ENCODE data around the gene EPHB1. TPM values are rescaled to one million over a fixed set of nuclear protein-coding genes. Genes with fewer than 3 reads are reported as not detected.

EPHB1 gene
- polyA plus RNA-seq, 3 donors: 0.06 to 0.55 TPM; not detected in 1

DNA sequence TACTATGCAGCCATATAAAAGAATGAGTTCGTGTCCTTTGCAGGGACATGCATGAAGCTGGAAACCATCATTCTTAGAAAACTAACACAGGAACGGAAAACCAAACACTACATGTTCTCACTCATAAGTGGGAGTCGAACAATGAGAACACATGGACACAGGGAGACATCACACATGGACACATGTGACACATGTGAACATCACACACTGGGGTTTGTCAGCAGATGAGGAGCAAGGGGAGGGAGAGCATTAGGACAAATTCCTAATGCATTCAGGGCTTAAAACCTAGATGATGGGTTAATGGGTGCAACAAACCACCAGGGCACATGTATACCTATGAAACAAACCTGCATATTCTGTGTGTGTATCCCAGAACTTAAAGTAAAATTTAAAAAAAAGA lies 408.0 kb downstream of the EPHB1 start:
- no peaks in the 10 kb centered on the region for H3K4me1 Mint-ChIP-seq
- H3K4me2 ChIP-seq (replicated peaks; ENCODE audit: extremely low read depth, low read length, poor library complexity, severe bottlenecking): no peak overlapping the region
- 85% methylated on average over 2 of the region's 3 CpGs for WGBS (ENCODE audit: insufficient coverage)
- no peaks in the 10 kb centered on the region for H3K4me1 ChIP-seq (ENCODE audit: control insufficient read depth in 1 of 2, insufficient read depth in 2 of 2, low read length in 2 of 2)
- H2AFZ ChIP-seq (ENCODE audit: insufficient read depth, low read depth, low read length, poor library complexity, severe bottlenecking): no peak overlapping the region
- H3K36me3 ChIP-seq (replicated peaks in 1 of 2; ENCODE audit: control insufficient read depth in 1 of 2, insufficient read depth in 2 of 2, low read length in 2 of 2): no peaks in the 10 kb centered on the region
- H3K27ac Mint-ChIP-seq: no peak overlapping the region
- intact Hi-C loops (cut with micrococcal nuclease): no loop called here
- DNase-seq: no peak
- H3K36me3 Mint-ChIP-seq: no peaks in the 10 kb centered on the region
- no peak overlapping the region for H3K4me3 Mint-ChIP-seq
- peaks cover 0 to 5% (median 3%) of the 10 kb centered on the region in 7 donors for H3K9me3 Mint-ChIP-seq
- H3K27ac ChIP-seq (ENCODE audit: low read depth in 1 of 2, low read length in 2 of 2): no peak overlapping the region
- H3K9me3 ChIP-seq (replicated peaks in 1 of 2; ENCODE audit: control insufficient read depth in 1 of 2, insufficient read depth in 1 of 2, low read length in 2 of 2): no peaks in the 10 kb centered on the region
- no peak overlapping the region for H3K9ac ChIP-seq (ENCODE audit: insufficient read depth, low read length, poor library complexity, severe bottlenecking)
- TF ChIP-seq, protein P1, sequence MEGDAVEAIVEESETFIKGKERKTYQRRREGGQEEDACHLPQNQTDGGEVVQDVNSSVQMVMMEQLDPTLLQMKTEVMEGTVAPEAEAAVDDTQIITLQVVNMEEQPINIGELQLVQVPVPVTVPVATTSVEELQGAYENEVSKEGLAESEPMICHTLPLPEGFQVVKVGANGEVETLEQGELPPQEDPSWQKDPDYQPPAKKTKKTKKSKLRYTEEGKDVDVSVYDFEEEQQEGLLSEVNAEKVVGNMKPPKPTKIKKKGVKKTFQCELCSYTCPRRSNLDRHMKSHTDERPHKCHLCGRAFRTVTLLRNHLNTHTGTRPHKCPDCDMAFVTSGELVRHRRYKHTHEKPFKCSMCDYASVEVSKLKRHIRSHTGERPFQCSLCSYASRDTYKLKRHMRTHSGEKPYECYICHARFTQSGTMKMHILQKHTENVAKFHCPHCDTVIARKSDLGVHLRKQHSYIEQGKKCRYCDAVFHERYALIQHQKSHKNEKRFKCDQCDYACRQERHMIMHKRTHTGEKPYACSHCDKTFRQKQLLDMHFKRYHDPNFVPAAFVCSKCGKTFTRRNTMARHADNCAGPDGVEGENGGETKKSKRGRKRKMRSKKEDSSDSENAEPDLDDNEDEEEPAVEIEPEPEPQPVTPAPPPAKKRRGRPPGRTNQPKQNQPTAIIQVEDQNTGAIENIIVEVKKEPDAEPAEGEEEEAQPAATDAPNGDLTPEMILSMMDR (IDR thresholded peaks at IDR 0.05): no peak
- no peaks in the 10 kb centered on the region for H3K27me3 ChIP-seq (ENCODE audit: control insufficient read depth in 2 of 2, insufficient read depth in 2 of 2, low read length in 2 of 2)
- no peak overlapping the region for H3K4me3 ChIP-seq (replicated peaks in 1 of 3; ENCODE audit: low read depth in 2 of 3, low read length in 3 of 3)
- no peaks in the 10 kb centered on the region for H3K79me2 ChIP-seq (ENCODE audit: insufficient read depth, low read length)
- H3K27me3 Mint-ChIP-seq (ENCODE audit: low read depth in 3 of 3): peaks cover 1 to 5% (median 2%) of the 10 kb centered on the region in 3 donors
- H4K20me1 ChIP-seq (ENCODE audit: insufficient read depth, low read length): no peaks in the 10 kb centered on the region

DNA sequence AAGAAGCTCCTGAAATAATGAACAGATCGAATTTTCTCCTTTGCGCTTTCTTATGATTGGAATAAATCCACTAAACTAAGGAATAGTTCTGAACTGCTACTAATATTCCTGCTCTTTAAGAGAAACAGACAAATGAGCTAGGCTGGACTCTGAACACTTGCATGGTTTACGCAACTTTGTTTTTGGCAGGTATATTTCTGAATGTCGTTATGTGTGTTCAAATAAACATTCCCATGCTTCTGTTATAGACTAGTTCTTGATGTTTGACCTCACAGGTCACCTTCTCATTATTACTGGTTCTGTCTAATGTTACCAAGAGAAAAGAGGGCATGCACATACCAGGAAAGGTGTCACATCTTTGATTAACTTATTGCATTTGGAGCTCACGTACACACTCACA lies 418.2 kb downstream of the EPHB1 start:
- no peak for DNase-seq
- Mint-ChIP-seq H3K27ac (no peak overlapping the region), H3K9me3 (peaks cover 0 to 3% (median 0%) of the 10 kb centered on the region in 7 donors), H3K4me3 (no peak overlapping the region), H3K27me3 (ENCODE audit: low read depth in 3 of 3) (peaks cover 2 to 3% (median 3%) of the 10 kb centered on the region in 3 donors), H3K4me1 (peaks cover 6% of the 10 kb centered on the region), H3K36me3 (no peaks in the 10 kb centered on the region)
- H2AFZ ChIP-seq (ENCODE audit: insufficient read depth, low read depth, low read length, poor library complexity, severe bottlenecking): no peak overlapping the region
- no peaks in the 10 kb centered on the region for H3K4me1 ChIP-seq (ENCODE audit: control insufficient read depth in 1 of 2, insufficient read depth in 2 of 2, low read length in 2 of 2)
- no peak overlapping the region for H3K27ac ChIP-seq (ENCODE audit: low read depth in 1 of 2, low read length in 2 of 2)
- intact Hi-C loops (cut with micrococcal nuclease): no loop called here
- TF ChIP-seq, protein P1 (IDR thresholded peaks at IDR 0.05): no peak
- no peak overlapping the region for H3K4me2 ChIP-seq (replicated peaks; ENCODE audit: extremely low read depth, low read length, poor library complexity, severe bottlenecking)
- no CpG with 5 or more reads among the region's 5 CpGs for WGBS (ENCODE audit: insufficient coverage)
- H3K4me3 ChIP-seq (replicated peaks in 1 of 3; ENCODE audit: low read depth in 2 of 3, low read length in 3 of 3): no peak overlapping the region
- H4K20me1 ChIP-seq (ENCODE audit: insufficient read depth, low read length): no peaks in the 10 kb centered on the region
- no peak overlapping the region for H3K9ac ChIP-seq (ENCODE audit: insufficient read depth, low read length, poor library complexity, severe bottlenecking)
- no peaks in the 10 kb centered on the region for H3K36me3 ChIP-seq (replicated peaks in 1 of 2; ENCODE audit: control insufficient read depth in 1 of 2, insufficient read depth in 2 of 2, low read length in 2 of 2)
- H3K27me3 ChIP-seq (ENCODE audit: control insufficient read depth in 2 of 2, insufficient read depth in 2 of 2, low read length in 2 of 2): no peaks in the 10 kb centered on the region
- no peaks in the 10 kb centered on the region for H3K79me2 ChIP-seq (ENCODE audit: insufficient read depth, low read length)
- H3K9me3 ChIP-seq (replicated peaks in 1 of 2; ENCODE audit: control insufficient read depth in 1 of 2, insufficient read depth in 1 of 2, low read length in 2 of 2): no peaks in the 10 kb centered on the region
